AG10803 (cell line): ENCODE data around the gene NTRK2.

Experiments used
- DNase-seq: peaks from one replicate; pipeline ENCODE4 v3.0.0; 2010; ENCODE audit warnings: low read depth
- H3K4me3 ChIP-seq: 2 replicates; pipeline ENCODE4 v1.5.1; 2011; ENCODE audit warnings: mild to moderate bottlenecking, low read length, control low read depth
- TF ChIP-seq, protein P1 (sequence below): conservative IDR thresholded peaks from 2 replicates; pipeline ENCODE4 v1.5.1; 2011; ENCODE audit warnings: mild to moderate bottlenecking, low read length, control low read depth, inconsistent platforms

The NTRK2 gene

DNA sequence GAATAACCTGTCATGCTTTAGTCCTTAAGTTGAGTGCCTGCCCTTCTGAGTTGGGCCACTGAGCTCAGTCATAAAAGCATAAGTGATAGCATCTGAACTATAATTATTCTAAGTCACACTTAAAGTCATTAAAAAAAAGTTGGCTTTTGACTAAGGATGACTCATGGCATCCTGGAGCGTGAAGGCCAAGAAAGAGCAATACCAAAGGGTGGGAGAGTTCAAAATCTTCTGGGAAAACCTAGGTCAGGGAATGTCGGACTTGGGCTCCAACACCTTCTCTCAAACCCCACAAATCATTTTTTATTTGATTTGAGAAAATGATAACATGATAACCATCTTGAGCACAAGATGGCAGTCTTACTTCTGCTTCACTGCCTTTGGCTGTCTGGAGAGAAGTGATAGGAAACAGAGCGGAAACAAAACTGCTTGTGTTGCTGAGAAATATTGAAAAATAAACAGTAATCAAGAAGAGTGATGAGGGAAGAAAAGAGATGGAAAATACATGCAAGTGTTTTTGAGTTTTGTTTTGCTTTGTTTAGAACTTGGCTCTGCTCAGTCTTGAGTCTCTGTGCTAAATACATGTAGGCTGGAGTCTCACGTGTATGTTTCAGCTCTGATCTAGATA lies 16.9 kb upstream of the NTRK2 start:
- TF ChIP-seq, protein P1, sequence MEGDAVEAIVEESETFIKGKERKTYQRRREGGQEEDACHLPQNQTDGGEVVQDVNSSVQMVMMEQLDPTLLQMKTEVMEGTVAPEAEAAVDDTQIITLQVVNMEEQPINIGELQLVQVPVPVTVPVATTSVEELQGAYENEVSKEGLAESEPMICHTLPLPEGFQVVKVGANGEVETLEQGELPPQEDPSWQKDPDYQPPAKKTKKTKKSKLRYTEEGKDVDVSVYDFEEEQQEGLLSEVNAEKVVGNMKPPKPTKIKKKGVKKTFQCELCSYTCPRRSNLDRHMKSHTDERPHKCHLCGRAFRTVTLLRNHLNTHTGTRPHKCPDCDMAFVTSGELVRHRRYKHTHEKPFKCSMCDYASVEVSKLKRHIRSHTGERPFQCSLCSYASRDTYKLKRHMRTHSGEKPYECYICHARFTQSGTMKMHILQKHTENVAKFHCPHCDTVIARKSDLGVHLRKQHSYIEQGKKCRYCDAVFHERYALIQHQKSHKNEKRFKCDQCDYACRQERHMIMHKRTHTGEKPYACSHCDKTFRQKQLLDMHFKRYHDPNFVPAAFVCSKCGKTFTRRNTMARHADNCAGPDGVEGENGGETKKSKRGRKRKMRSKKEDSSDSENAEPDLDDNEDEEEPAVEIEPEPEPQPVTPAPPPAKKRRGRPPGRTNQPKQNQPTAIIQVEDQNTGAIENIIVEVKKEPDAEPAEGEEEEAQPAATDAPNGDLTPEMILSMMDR, result no peak
- H3K4me3 ChIP-seq, result no peak overlapping the region
- no peak for DNase-seq

DNA sequence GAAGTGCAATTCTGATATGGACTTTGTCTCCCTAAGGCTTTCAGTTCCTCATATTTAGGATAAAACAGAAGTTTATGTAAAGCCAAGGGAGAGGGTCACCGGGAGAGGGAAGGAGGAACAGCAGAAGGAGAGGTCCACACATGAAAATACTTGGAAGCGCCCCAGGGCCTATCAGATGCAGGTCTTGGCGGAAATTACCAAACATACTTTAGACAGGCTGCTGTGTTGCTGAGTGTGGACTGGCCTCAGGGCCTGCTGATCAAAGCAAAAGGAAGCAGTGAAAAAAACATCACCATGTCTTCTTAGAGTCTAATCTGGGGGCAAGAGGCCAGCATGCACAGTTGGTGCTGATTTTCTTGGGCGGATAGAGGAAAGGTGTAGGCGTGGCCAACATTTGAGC lies 14.1 kb upstream of the NTRK2 start:
- no peak overlapping the region for H3K4me3 ChIP-seq
- TF ChIP-seq, protein P1, result no peak
- no peak for DNase-seq

DNA sequence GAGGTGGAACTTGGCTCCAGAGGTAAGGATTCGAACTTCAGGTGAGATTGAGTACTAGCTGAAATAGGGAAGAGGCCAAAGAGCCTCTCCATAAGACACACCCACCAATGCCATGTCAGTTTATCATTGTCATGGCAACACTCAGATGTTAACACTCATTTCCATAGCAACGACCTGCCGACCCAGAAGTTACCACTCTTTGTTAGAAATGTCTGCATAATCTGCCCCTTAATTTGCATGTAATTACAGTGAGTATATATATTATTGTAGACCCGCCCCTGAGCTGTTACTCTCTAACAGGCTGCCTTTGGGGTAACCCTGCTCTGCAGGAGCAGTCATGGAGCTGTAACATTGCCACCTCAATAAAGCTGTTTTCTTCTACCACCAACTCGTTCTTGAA lies 10.2 kb upstream of the NTRK2 start:
- TF ChIP-seq, protein P1, result no peak
- H3K4me3 ChIP-seq, result no peak overlapping the region
- DNase-seq, result no peak

DNA sequence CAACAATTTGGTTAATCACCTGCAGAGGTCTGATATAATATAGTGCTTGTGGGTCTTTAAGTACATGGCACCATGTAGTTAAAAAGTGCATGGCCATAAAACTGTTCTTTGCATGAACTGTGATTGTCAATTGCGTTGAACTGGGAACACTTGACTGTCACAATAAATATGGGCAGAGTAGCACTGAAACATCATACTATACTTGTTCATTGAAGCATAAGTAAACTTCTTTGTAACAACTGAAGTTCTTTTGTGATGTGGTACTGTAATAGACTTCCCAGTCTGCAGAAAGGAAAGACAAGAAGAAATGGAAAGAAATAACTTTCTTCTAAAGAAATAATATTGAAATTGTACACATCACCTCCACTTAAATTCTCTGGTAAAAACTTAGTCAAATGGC lies 9.8 kb upstream of the NTRK2 start:
- DNase-seq, result no peak
- H3K4me3 ChIP-seq, result no peak overlapping the region
- TF ChIP-seq, protein P1, result no peak

DNA sequence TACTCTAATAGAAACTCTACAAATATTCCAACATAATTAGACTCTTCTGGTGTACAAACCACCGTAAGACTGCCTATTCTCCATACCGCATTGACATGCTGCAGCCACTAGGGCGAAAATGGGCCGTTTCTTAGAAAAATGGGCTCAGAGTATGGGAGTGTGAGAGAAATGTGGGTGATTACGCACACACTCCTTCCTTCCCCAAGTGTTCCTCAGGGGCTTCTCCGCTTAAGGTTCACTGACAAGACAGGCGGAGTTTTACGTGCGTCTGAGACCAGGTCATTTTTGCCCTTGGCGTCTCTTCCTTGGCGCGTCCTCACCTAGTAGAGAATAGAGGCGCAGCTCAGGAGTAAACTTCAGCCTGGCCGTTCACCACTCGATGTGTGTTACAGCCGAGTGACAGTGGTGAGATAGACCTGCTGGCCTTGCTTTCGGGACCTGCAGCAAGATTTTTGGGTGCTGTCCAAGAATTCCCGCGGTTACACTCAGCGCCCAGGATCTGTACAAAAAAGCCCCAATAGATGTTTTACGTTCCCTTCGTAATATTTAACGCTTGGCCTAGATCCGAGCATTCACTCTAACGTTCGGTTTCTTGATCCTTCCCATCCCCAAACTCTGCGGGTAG lies 1.8 kb upstream of the NTRK2 start:
- no peak for DNase-seq
- no peak overlapping the region for H3K4me3 ChIP-seq
- TF ChIP-seq, protein P1, result peak; percentile 58

DNA sequence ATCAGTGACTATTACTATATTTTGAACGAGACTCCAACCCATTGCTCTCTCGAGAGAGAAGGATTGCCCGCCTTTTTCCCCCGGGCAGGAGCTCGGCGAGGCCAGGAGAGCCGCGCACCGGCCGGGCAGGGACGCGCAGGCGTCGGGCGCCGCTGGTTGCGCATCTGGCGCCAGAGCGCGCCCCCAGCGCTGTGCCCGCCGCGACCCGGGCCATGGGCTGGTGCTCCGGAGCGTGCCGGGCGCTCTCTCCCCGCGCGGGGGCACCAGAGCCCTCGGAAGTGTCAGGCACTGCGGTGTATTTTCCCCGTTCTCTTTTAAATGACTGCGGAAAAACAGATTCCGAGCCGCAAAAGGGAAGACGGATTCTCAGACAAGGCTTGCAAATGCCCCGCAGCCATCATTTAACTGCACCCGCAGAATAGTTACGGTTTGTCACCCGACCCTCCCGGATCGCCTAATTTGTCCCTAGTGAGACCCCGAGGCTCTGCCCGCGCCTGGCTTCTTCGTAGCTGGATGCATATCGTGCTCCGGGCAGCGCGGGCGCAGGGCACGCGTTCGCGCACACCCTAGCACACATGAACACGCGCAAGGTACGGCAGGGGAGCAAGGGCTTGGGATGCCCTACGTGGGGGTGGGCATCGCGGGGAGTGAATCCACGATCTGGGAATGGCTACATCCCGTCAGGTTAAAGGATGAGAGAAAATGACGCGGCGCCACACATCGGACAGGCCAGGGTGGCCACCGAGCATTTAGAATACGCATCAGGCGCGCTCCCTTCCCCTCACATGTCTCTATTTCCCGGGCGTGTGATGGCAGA lies 1.1 kb upstream of the NTRK2 start:
- peak overlapping the region; percentile 49 for H3K4me3 ChIP-seq
- TF ChIP-seq, protein P1, result peak; percentile 45
- DNase-seq, result peak; percentile 42

DNA sequence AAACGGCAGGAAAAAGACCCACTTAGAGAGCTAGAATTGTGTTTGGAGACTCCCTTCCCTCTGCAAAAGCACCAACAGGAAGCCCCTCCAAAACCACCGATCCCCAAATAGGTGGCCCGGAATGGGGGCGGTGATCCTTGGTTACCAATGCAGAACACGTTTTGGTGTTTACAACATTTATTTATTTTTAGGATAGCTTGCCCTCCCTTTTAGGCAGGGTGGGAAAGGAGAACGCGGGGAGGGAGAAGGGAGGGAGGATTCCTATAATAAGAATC lies 579 bp upstream of the NTRK2 start:
- no peak for DNase-seq
- TF ChIP-seq, protein P1, result no peak
- H3K4me3 ChIP-seq, result peak overlapping the region; percentile 49
